Osteoblast (primary cell): Measurements from ENCODE around the gene CCDC80. TPM values are rescaled to one million over a fixed set of nuclear protein-coding genes. Genes with fewer than 3 reads are reported as not detected.

Experiments used
- DNase-seq: peaks from one replicate; pipeline ENCODE4 v3.0.0; 2011; ENCODE audit warnings: low spot score, mixed read lengths; ENCODE audit not compliant: insufficient read length; ENCODE audit errors: missing footprints
- H2AFZ ChIP-seq: 2 replicates; pipeline ENCODE4 v1.6.0; 2011; ENCODE audit warnings: mild to moderate bottlenecking, low read length
- H3K27ac ChIP-seq: 2 replicates; pipeline ENCODE4 v1.5.1; 2011; ENCODE audit warnings: mild to moderate bottlenecking, low read depth, low read length, moderate library complexity
- H3K27me3 ChIP-seq: 2 replicates; pipeline ENCODE4 v1.6.0; 2012; ENCODE audit warnings: mild to moderate bottlenecking, control low read depth, inconsistent platforms, low read length, moderate library complexity; ENCODE audit not compliant: insufficient read depth
- H3K36me3 ChIP-seq: 2 replicates; pipeline ENCODE4 v1.5.1; 2011; ENCODE audit warnings: mild to moderate bottlenecking, low read length, control low read depth, moderate library complexity; ENCODE audit not compliant: insufficient read depth
- H3K4me1 ChIP-seq: 2 replicates; pipeline ENCODE4 v1.5.1; 2011; ENCODE audit warnings: mild to moderate bottlenecking, low read length, control low read depth, moderate library complexity; ENCODE audit not compliant: insufficient read depth
- H3K4me2 ChIP-seq: 2 replicates; pipeline ENCODE4 v1.6.0; 2011; ENCODE audit warnings: mild to moderate bottlenecking, low read length; ENCODE audit not compliant: insufficient read depth
- H3K4me3 ChIP-seq: fragments of 200-600 bp; sonication (generic); 3 replicates; pipeline ENCODE4 v1.5.1; 2012; ENCODE audit warnings: mild to moderate bottlenecking, low read length, inconsistent platforms; ENCODE audit not compliant: insufficient read depth
- H3K79me2 ChIP-seq: 2 replicates; pipeline ENCODE4 v1.6.0; 2012; ENCODE audit warnings: mild to moderate bottlenecking, low read length, control low read depth, inconsistent platforms; ENCODE audit not compliant: insufficient read depth
- H3K9me3 ChIP-seq: 2 replicates; pipeline ENCODE4 v1.5.1; 2011; ENCODE audit warnings: low read depth, low read length, control low read depth
- H4K20me1 ChIP-seq: 2 replicates; pipeline ENCODE4 v1.6.0; 2012; ENCODE audit warnings: mild to moderate bottlenecking, low read length, control low read depth; ENCODE audit not compliant: insufficient read depth
- total RNA-seq: library from RNA; depleted of rRNA; stranded (reverse); fragments of >200 nt; gene quantifications from 2 replicates; pipeline ENCODE4 v1.2.3, GENCODE V29; 2012
- TF ChIP-seq, protein P1 (sequence below): IDR thresholded peaks from 2 replicates; pipeline ENCODE4 v1.5.1; 2011; ENCODE audit warnings: mild to moderate bottlenecking, low read depth, low read length, moderate library complexity; ENCODE audit errors: extremely low read depth

CCDC80 gene
- total RNA-seq, 1 donor = 657 TPM

DNA sequence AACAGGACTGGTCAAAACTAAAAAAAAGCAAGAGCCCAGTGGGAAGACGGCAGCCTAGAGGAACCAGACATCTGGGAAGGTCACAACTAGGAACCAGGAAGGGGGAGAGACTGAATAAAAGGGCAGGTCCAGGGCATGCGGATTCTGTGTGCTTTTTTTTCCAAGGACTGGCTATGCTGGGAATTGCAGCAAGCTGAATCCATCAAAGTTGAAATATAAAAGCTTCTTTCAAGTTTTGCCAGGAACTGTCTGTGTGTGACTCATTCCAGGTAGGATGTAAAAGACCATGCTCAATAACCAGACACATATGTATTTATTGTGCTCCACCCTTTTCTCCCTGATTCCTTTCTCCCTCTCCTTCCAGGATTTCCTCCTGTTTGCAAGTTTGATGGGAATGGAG lies 47.9 kb upstream of the CCDC80 start:
- H3K4me2 ChIP-seq = no peak overlapping the region
- H3K79me2 ChIP-seq = no peaks in the 10 kb centered on the region
- H4K20me1 ChIP-seq = no peaks in the 10 kb centered on the region
- no peaks in the 10 kb centered on the region for H3K9me3 ChIP-seq
- H3K27me3 ChIP-seq = no peaks in the 10 kb centered on the region
- H3K4me3 ChIP-seq = no peak overlapping the region
- no peak for DNase-seq
- no peak overlapping the region for H2AFZ ChIP-seq
- H3K4me1 ChIP-seq = peaks cover 46% of the 10 kb centered on the region
- TF ChIP-seq, protein P1, sequence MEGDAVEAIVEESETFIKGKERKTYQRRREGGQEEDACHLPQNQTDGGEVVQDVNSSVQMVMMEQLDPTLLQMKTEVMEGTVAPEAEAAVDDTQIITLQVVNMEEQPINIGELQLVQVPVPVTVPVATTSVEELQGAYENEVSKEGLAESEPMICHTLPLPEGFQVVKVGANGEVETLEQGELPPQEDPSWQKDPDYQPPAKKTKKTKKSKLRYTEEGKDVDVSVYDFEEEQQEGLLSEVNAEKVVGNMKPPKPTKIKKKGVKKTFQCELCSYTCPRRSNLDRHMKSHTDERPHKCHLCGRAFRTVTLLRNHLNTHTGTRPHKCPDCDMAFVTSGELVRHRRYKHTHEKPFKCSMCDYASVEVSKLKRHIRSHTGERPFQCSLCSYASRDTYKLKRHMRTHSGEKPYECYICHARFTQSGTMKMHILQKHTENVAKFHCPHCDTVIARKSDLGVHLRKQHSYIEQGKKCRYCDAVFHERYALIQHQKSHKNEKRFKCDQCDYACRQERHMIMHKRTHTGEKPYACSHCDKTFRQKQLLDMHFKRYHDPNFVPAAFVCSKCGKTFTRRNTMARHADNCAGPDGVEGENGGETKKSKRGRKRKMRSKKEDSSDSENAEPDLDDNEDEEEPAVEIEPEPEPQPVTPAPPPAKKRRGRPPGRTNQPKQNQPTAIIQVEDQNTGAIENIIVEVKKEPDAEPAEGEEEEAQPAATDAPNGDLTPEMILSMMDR = no peak
- peak overlapping the region; percentile 45 for H3K27ac ChIP-seq
- H3K36me3 ChIP-seq = no peaks in the 10 kb centered on the region

DNA sequence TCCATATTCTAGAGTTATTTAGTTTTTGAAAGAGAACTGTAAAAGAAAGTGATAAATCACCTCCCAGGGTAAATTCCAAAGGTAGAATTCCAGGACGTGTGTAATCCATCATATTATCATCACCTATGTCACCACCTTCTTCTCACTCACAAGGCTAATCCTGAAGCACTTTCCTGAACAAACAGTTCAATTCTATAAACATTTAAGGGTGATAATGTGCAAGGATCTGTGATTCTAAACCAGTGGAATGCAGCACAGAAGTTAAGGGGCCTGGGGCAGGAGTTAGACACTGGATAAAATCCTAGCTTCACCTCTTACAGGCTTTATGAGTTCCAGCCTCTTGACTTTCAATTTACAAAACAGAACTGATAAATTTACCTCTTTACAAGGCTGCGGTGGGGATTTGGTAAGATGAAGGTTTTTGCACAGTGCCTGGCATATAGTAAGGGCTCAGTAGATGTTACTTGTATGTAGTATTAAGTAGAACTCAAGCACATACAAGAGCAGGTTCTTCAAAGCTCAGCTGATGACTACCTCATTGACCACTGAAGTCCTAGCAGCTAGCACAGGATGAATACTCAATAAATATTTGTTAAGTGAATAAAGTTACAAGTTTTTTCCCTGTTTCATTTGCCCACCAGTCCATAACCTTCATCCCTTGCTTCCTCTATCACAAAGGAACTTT lies 47.3 kb upstream of the CCDC80 start:
- Histone ChIP-seq H3K9me3 (no peaks in the 10 kb centered on the region), H3K27ac (peak overlapping the region; percentile 45), H3K4me3 (no peak overlapping the region), H3K36me3 (no peaks in the 10 kb centered on the region), H4K20me1 (no peaks in the 10 kb centered on the region), H3K79me2 (no peaks in the 10 kb centered on the region), H2AFZ (no peak overlapping the region), H3K4me2 (no peak overlapping the region), H3K27me3 (no peaks in the 10 kb centered on the region), H3K4me1 (peaks cover 46% of the 10 kb centered on the region)
- TF ChIP-seq, protein P1 = no peak
- no peak for DNase-seq

DNA sequence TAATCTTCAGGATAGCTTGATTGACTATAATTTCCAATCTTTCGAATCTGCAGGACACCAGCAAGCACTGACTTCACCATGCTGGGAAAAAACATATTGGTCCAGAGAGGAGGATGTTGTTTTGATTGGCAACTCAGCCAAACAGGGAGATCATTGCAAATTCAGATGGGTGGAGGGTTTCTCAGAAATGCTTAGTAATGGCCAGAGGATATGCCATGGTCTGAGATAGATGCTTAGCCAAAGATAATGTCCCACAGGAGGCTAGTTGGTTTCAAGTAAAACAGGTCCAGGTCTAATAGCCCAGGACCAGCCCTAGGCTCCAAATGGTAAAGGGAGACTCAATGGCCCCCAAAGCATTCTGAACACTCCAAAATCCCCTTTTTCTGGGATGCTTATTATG lies 46.7 kb upstream of the CCDC80 start:
- no peaks in the 10 kb centered on the region for H3K79me2 ChIP-seq
- H3K36me3 ChIP-seq = no peaks in the 10 kb centered on the region
- no peak overlapping the region for H3K4me3 ChIP-seq
- DNase-seq = no peak
- H3K27ac ChIP-seq = peak overlapping the region; percentile 45
- no peaks in the 10 kb centered on the region for H3K27me3 ChIP-seq
- no peaks in the 10 kb centered on the region for H4K20me1 ChIP-seq
- no peak overlapping the region for H2AFZ ChIP-seq
- no peak overlapping the region for H3K4me2 ChIP-seq
- no peaks in the 10 kb centered on the region for H3K9me3 ChIP-seq
- TF ChIP-seq, protein P1 = no peak
- peaks cover 49% of the 10 kb centered on the region for H3K4me1 ChIP-seq

DNA sequence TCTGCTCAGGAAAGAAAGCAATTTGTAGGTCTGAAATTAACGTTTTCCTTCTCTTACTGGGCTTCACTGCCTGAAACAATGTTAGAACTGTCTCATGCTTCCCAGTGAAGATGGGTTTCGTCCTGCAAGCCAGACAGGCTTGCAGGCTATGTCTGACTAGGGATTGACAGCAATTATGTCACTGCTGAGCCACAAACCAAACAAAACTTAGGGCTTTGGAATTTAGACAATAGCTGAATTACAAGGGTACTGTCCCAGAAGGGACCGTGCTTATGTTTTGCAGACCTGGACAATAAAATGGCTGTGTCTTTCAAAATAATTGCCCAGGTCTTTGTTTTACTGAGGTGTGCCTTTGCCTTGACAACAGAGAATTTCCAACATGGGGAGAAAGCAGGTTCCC lies 46.3 kb upstream of the CCDC80 start:
- H3K27ac ChIP-seq = peak overlapping the region; percentile 45
- H3K79me2 ChIP-seq = no peaks in the 10 kb centered on the region
- H3K36me3 ChIP-seq = no peaks in the 10 kb centered on the region
- H3K4me1 ChIP-seq = peaks cover 53% of the 10 kb centered on the region
- no peaks in the 10 kb centered on the region for H3K9me3 ChIP-seq
- H4K20me1 ChIP-seq = no peaks in the 10 kb centered on the region
- H2AFZ ChIP-seq = peak overlapping the region; percentile 12
- TF ChIP-seq, protein P1 = no peak
- H3K27me3 ChIP-seq = no peaks in the 10 kb centered on the region
- DNase-seq = no peak
- H3K4me3 ChIP-seq = no peak overlapping the region
- no peak overlapping the region for H3K4me2 ChIP-seq
